ENCODE data around the gene ERAS. TPM values are rescaled to one million over a fixed set of nuclear protein-coding genes. Genes with fewer than 3 reads are reported as not detected.
"Not testable (repeated sequence)": the region's sequence is repeated elsewhere in the genome, so short reads cannot be mapped to it uniquely, and the experiment has no call there.

The ERAS gene
- total RNA-seq, 3 donors from 2014 or later = 0.38 TPM; not detected in 2

DNA sequence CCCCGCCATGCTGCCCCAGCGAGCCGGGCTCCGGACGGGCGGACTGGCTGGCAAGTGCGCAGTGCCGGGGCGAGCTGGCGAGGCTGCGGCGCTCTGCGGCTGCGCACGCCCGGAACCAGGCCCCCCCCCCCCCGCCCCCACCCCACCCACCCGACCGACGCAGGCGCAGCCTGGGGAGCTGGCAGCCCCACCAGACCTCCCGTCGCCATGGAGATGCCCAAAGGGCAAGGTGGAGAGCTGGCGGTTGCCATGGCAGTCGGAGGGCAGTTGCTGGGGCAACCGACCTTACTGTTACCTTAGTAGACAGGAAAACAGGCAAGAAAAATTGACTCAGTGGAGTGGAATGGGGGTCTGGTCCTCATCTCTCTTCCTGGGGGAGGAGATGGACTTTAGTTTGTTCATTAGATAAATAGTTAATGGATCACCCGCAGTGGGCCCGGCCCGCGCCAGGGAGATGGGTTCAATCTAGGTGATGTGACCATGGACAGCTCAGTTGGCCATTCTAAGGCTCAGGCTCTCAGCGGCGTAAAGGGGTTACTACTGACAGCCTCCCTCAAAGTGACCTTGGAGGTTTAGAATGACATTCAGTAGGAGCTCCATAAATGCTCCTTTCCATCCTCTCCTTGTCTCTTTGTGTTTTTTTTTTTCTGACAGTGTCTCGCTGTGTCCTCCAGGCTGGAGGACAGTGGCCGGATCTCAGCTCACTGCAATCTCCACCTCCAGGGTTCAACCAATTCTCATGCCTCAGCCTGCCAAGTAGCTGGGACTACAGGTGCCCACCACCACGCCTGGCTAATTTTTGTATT, 9.4 kb downstream of the ERAS start, which contains the start of gene PCSK1N:
PCSK1N (minus strand) TSS at position 87 of the 806 bp plus-strand sequence; CDS start at position 9, 78 bp downstream.
- TF ChIP-seq, protein P1, sequence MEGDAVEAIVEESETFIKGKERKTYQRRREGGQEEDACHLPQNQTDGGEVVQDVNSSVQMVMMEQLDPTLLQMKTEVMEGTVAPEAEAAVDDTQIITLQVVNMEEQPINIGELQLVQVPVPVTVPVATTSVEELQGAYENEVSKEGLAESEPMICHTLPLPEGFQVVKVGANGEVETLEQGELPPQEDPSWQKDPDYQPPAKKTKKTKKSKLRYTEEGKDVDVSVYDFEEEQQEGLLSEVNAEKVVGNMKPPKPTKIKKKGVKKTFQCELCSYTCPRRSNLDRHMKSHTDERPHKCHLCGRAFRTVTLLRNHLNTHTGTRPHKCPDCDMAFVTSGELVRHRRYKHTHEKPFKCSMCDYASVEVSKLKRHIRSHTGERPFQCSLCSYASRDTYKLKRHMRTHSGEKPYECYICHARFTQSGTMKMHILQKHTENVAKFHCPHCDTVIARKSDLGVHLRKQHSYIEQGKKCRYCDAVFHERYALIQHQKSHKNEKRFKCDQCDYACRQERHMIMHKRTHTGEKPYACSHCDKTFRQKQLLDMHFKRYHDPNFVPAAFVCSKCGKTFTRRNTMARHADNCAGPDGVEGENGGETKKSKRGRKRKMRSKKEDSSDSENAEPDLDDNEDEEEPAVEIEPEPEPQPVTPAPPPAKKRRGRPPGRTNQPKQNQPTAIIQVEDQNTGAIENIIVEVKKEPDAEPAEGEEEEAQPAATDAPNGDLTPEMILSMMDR (IDR thresholded peaks at IDR 0.05) = no peak
- Histone ChIP-seq H3K9me3 (no peaks in the 10 kb centered on the region), H3K36me3 (ENCODE audit: low read depth) (no peaks in the 10 kb centered on the region), H3K4me3 (no peak within 1 kb of the TSS), H3K4me1 (ENCODE audit: low read depth) (no peaks in the 10 kb centered on the region)
- no peak for ATAC-seq
- no peak for DNase-seq
- intact Hi-C loops (cut with DNase I, micrococcal nuclease) = no loop called here

DNA sequence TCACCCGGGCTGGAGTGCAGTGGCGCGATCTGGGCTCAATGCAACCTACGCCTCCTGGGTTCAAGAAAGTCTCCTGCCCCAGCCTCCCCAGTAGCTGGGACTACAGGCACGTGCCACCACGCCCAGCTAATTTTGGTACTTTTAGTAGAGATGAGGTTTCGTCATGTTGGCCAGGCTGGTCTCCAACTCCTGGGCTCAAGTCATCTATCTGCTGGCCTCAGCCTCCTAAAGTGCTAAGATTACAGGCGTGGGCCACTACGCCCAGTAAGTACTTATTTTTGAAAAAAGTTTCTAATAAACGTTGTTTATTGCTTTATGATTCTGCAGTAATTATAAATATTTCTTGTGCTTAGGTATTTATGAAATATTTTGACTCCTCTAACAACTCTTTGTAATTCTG, 13.4 kb downstream of the ERAS start:
- ATAC-seq (no peak), DNase-seq (no peak)
- intact Hi-C loops (cut with DNase I, micrococcal nuclease) = no loop called here
- Histone ChIP-seq H3K4me1 (ENCODE audit: low read depth) (no peaks in the 10 kb centered on the region), H3K36me3 (ENCODE audit: low read depth) (no peaks in the 10 kb centered on the region), H3K9me3 (no peaks in the 10 kb centered on the region), H3K4me3 (no peak overlapping the region)
- TF ChIP-seq, protein P1 (IDR thresholded peaks at IDR 0.05) = no peak

DNA sequence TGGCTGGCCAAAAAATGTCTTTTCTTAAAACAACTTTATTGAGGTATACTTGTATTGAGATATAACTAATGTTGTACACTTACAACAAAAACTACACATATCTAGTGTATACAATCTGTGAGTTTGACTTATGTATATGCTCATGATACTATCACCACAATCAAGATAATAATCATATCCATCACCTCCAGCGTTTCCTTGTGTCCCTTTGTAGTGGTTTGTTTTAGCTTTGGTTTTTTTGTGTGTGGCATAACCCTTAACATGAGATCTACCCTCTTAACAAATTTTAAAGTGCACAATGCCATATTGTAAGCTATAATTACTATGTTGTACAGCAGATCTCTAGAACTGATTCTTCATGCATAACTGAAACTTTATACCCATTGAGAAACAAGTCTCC, 22.5 kb downstream of the ERAS start:
- TF ChIP-seq, protein P1 (IDR thresholded peaks at IDR 0.05) = no peak
- ATAC-seq (no peak), DNase-seq (no peak)
- H3K36me3 ChIP-seq (ENCODE audit: low read depth) = no peaks in the 10 kb centered on the region
- no peaks in the 10 kb centered on the region for H3K9me3 ChIP-seq
- intact Hi-C loops (cut with DNase I, micrococcal nuclease) = no loop called here
- no peak overlapping the region for H3K4me3 ChIP-seq
- H3K4me1 ChIP-seq (ENCODE audit: low read depth) = no peaks in the 10 kb centered on the region

DNA sequence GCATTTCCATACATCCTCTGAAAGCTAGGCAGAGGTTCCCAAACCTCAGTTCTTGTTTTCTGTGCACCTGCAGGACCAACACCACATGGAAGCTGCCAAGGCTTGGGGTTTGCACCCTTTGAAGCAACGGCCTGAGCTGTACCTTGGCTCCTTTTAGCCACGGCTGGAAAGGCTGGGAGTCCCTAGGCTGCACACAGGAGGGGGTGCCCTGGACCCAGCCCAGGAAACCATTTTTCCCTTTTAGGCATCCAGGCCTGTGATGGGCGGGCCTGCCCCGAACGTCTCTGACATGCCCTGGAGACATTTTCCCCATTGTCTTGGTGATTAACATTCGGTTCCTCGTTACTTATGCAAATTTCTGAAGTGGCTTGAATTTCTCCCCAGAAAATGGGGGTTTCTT, 26.5 kb downstream of the ERAS start:
- TF ChIP-seq, protein P1 (IDR thresholded peaks at IDR 0.05) = no peak
- no peak overlapping the region for H3K4me3 ChIP-seq
- H3K4me1 ChIP-seq (ENCODE audit: low read depth) = no peaks in the 10 kb centered on the region
- no peak for DNase-seq
- H3K9me3 ChIP-seq = no peaks in the 10 kb centered on the region
- intact Hi-C loops (cut with DNase I, micrococcal nuclease) = no loop called here
- no peak for ATAC-seq
- no peaks in the 10 kb centered on the region for H3K36me3 ChIP-seq (ENCODE audit: low read depth)

DNA sequence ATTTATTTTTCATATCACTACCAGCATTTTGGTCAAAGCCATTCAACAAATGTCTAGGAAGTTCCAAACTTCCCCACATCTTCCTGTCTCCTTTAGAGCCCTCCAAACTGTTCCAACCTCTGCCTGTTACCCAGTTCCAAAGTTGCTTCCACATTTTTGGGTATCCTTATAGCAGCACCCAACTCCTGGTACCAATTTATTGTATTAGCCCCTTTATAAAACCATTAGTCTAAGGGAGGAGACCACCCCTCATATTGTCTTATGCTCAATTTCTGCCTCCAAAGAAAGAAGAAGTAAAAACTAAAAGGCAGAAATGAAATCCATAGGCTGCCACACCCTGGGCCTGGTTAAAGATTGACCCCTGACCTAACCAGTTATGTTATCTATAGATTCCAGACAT, 27.2 kb downstream of the ERAS start:
- intact Hi-C loops (cut with DNase I, micrococcal nuclease); ATAC-seq; H3K9me3 ChIP-seq; H3K4me3 ChIP-seq; DNase-seq; H3K4me1 ChIP-seq (ENCODE audit: low read depth); H3K36me3 ChIP-seq (ENCODE audit: low read depth): not testable (repeated sequence)

DNA sequence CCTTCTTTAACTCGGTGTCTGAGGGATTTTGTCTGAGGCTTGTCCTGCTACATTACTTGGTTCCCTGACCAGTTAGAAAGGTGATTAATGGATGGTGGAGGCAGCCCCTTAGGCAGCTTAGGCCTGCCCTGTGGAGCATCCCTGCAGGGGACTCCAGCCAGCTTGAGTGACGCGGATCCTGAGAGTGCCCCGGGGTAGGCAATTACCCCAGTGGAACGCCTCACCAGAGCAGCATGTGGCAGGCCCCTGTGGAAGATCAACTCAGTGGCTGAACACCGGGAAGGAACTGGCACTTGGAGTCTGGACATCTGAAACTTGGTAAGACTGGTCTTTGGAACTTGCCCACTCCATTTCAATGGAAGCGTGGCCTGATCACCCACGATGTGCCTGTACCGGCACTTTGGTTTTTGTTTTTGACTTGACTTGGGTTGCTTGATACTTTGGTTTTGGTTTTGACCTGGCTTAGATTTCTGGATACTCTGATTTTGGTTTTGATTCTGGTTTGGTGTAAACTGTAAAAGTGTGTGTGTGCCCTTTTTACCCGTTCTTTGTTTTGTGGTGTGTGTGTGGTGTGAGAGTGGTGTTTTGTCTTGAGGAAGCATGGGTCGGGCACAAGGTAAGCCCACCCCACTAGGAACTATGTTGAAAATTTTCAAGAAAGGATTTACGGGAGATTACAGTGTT, 27.9 kb downstream of the ERAS start:
- intact Hi-C loops (cut with DNase I, micrococcal nuclease); H3K9me3 ChIP-seq; ATAC-seq; DNase-seq; H3K36me3 ChIP-seq (ENCODE audit: low read depth); H3K4me1 ChIP-seq (ENCODE audit: low read depth); H3K4me3 ChIP-seq: not testable (repeated sequence)

Data from mucosa of descending colon (tissue), 3 donors.